H9 (cell line): ENCODE data around the gene IL1RAPL2. TPM values are rescaled to one million over a fixed set of nuclear protein-coding genes. Genes with fewer than 3 reads are reported as not detected.

Experiments
- DNase-seq: peaks from one replicate; pipeline ENCODE4 v3.0.0-alpha.2; 2017
- H2AFZ ChIP-seq: one replicate; pipeline ENCODE4 v1.6.1; 2013; ENCODE audit warnings: mild to moderate bottlenecking, low read length, control low read depth, moderate library complexity
- H2AK5ac ChIP-seq: 2 replicates; pipeline ENCODE4 v1.6.1; 2013; ENCODE audit warnings: low read length, control low read depth, mixed read lengths; ENCODE audit not compliant: insufficient read length
- H2BK120ac ChIP-seq: one replicate; pipeline ENCODE4 v1.6.1; 2013; ENCODE audit warnings: low read depth, mild to moderate bottlenecking, low read length, control low read depth, inconsistent platforms; ENCODE audit not compliant: poor library complexity, severe bottlenecking
- H2BK12ac ChIP-seq: 2 replicates; pipeline ENCODE4 v1.6.1; 2013; ENCODE audit warnings: low read length, control low read depth, mixed read lengths, low read depth; ENCODE audit not compliant: insufficient read length
- H2BK15ac ChIP-seq: 2 replicates; pipeline ENCODE4 v1.6.1; 2013; ENCODE audit warnings: low read depth, low read length, control low read depth
- H2BK20ac ChIP-seq: one replicate; pipeline ENCODE4 v1.6.1; 2013; ENCODE audit warnings: low read depth, mild to moderate bottlenecking, low read length, control low read depth, inconsistent platforms; ENCODE audit not compliant: poor library complexity, severe bottlenecking
- H2BK5ac ChIP-seq: 2 replicates; pipeline ENCODE4 v1.6.1; 2013; ENCODE audit warnings: low read length, control low read depth, mixed read lengths; ENCODE audit not compliant: insufficient read length
- H3K14ac ChIP-seq: 2 replicates; pipeline ENCODE4 v1.6.1; 2013; ENCODE audit warnings: low read length, control low read depth; ENCODE audit not compliant: insufficient read depth
- H3K18ac ChIP-seq: 2 replicates; pipeline ENCODE4 v1.6.1; 2013; ENCODE audit warnings: low read depth, mild to moderate bottlenecking, mixed read lengths, low read length, control low read depth; ENCODE audit not compliant: insufficient read length
- H3K23ac ChIP-seq: 2 replicates; pipeline ENCODE4 v1.6.1; 2013; ENCODE audit warnings: low read length, control low read depth, mixed read lengths, low read depth; ENCODE audit not compliant: insufficient read length
- H3K23me2 ChIP-seq: 2 replicates; pipeline ENCODE4 v1.6.1; 2013; ENCODE audit warnings: low read depth, mild to moderate bottlenecking, mixed read lengths, low read length, control low read depth; ENCODE audit not compliant: insufficient read length, poor library complexity, severe bottlenecking
- H3K27ac ChIP-seq: 2 replicates; pipeline ENCODE4 v1.5.1; 2013; ENCODE audit warnings: low read length, control low read depth, mixed read lengths, low read depth; ENCODE audit not compliant: insufficient read length
- H3K27me3 ChIP-seq: 2 replicates; pipeline ENCODE4 v1.6.1; 2013; ENCODE audit warnings: low read length, control low read depth, inconsistent platforms; ENCODE audit not compliant: insufficient read depth
- H3K4ac ChIP-seq: 2 replicates; pipeline ENCODE4 v1.6.1; 2013; ENCODE audit warnings: low read depth, mild to moderate bottlenecking, control low read depth, inconsistent platforms, low read length, moderate library complexity
- H3K4me1 ChIP-seq: 2 replicates; pipeline ENCODE4 v1.6.1; 2013; ENCODE audit warnings: low read length, control low read depth, inconsistent platforms; ENCODE audit not compliant: insufficient read depth
- H3K4me2 ChIP-seq: 2 replicates; pipeline ENCODE4 v1.6.1; 2013; ENCODE audit warnings: low read length, control low read depth, mixed read lengths; ENCODE audit not compliant: insufficient read length, insufficient read depth
- H3K56ac ChIP-seq: 2 replicates; pipeline ENCODE4 v1.6.1; 2013; ENCODE audit warnings: low read depth, mild to moderate bottlenecking, mixed read lengths, low read length, control low read depth; ENCODE audit not compliant: insufficient read length
- H3K79me1 ChIP-seq: 2 replicates; pipeline ENCODE4 v1.6.1; 2013; ENCODE audit warnings: low read depth, mild to moderate bottlenecking, moderate library complexity, low read length, control low read depth, inconsistent platforms; ENCODE audit not compliant: insufficient read depth, poor library complexity, severe bottlenecking
- H3K79me2 ChIP-seq: 2 replicates; pipeline ENCODE4 v1.6.1; 2013; ENCODE audit warnings: low read length, control low read depth, inconsistent platforms; ENCODE audit not compliant: insufficient read depth
- H3K9ac ChIP-seq: 2 replicates; pipeline ENCODE4 v1.6.1; 2013; ENCODE audit warnings: low read length, control low read depth, mixed read lengths; ENCODE audit not compliant: insufficient read length; ENCODE audit errors: extremely low read depth
- H3K9me3 ChIP-seq: one replicate; pipeline ENCODE4 v1.6.1; 2013; ENCODE audit warnings: low read depth, low read length, inconsistent platforms; ENCODE audit not compliant: control insufficient read depth
- H3T11ph ChIP-seq: one replicate; pipeline ENCODE4 v1.6.1; 2013; ENCODE audit warnings: mild to moderate bottlenecking, low read length, control low read depth, inconsistent platforms
- H4K20me1 ChIP-seq: one replicate; pipeline ENCODE4 v1.6.1; 2013; ENCODE audit not compliant: control insufficient read depth, insufficient read length, insufficient read depth
- H4K5ac ChIP-seq: 2 replicates; pipeline ENCODE4 v1.6.1; 2013; ENCODE audit warnings: low read depth, mild to moderate bottlenecking, mixed read lengths, low read length, control low read depth; ENCODE audit not compliant: insufficient read length
- H4K8ac ChIP-seq: replicated peaks from 2 replicates; pipeline ENCODE4 v1.6.1; 2013; ENCODE audit warnings: low read length, control low read depth, mixed read lengths, low read depth; ENCODE audit not compliant: insufficient read length
- H4K91ac ChIP-seq: 2 replicates; pipeline ENCODE4 v1.6.1; 2013; ENCODE audit warnings: low read depth, mild to moderate bottlenecking, moderate library complexity, mixed read lengths, low read length, control low read depth; ENCODE audit not compliant: insufficient read length
- H3K27ac Mint-ChIP-seq, 3 experiments: 2 replicates in 2 of 3; 3 replicates in 1 of 3; pipeline ENCODE4 v1.8.0; 2020 to 2021; ENCODE audit warnings: mixed read lengths in 3 of 3, mild to moderate bottlenecking in 1 of 3, moderate library complexity in 1 of 3
- H3K27me3 Mint-ChIP-seq: 2 replicates; pipeline ENCODE4 v1.8.0; 2021; ENCODE audit warnings: low read depth, mild to moderate bottlenecking, moderate library complexity, mixed read lengths
- H3K36me3 Mint-ChIP-seq, 3 experiments: 2 replicates in 2 of 3; 3 replicates in 1 of 3; pipeline ENCODE4 v1.8.0; 2020 to 2021; ENCODE audit warnings: low read depth in 3 of 3, mixed read lengths in 3 of 3; ENCODE audit not compliant: insufficient read depth in 1 of 3
- H3K4me1 Mint-ChIP-seq, 2 experiments: 2 replicates each; pipeline ENCODE4 v1.8.0; 2020; ENCODE audit warnings: mixed read lengths in 2 of 2
- H3K4me3 Mint-ChIP-seq, 2 experiments: 2 replicates in 1 of 2; 3 replicates in 1 of 2; pipeline ENCODE4 v1.8.0; 2020 to 2021; ENCODE audit warnings: mild to moderate bottlenecking in 2 of 2, mixed read lengths in 2 of 2, moderate library complexity in 1 of 2
- H3K9me3 Mint-ChIP-seq, 2 experiments: 2 replicates in 1 of 2; 3 replicates in 1 of 2; pipeline ENCODE4 v1.8.0; 2020; ENCODE audit warnings: mild to moderate bottlenecking in 2 of 2, mixed read lengths in 2 of 2, moderate library complexity in 1 of 2
- CTCF ChIP-seq: fragments of 200-600 bp; sonication (generic); conservative IDR thresholded peaks from 3 replicates; pipeline ENCODE4 v1.8.0; 2021; ENCODE audit warnings: antibody characterized with exemption, mild to moderate bottlenecking
- WGBS: extraction: QIAGEN DNeasy Blood & Tissue Kit; methylation state at CpG from one replicate; pipeline ENCODE4 v1.1.7; 2013; ENCODE audit warnings: missing lambda C conversion rate, low lambda C conversion rate, mixed read lengths; ENCODE audit not compliant: insufficient read length; ENCODE audit errors: extremely low coverage; 5-methylcytosine and 5-hydroxymethylcytosine counted together
- total RNA-seq: library from RNA; stranded (reverse); gene quantifications from 2 replicates; pipeline ENCODE4 v1.2.1, GENCODE V29; 2021

IL1RAPL2 gene
- total RNA-seq, 1 experiment from 2014 or later = not detected

- no peak overlapping the region for H4K5ac ChIP-seq
- H3T11ph ChIP-seq = no peak overlapping the region
- H4K91ac ChIP-seq = no peak overlapping the region
- no peak overlapping the region for H2BK20ac ChIP-seq
- no peak overlapping the region for H3K27ac Mint-ChIP-seq
- no peaks in the 10 kb centered on the region for H4K20me1 ChIP-seq
- no peaks in the 10 kb centered on the region for H3K23me2 ChIP-seq
- H3K4me1 ChIP-seq = no peaks in the 10 kb centered on the region; the same call in 1 of the 2 replicates
- H3K79me1 ChIP-seq = no peaks in the 10 kb centered on the region
- no peak overlapping the region for H3K4me3 Mint-ChIP-seq
- no peak overlapping the region for H3K27ac ChIP-seq
- no peaks in the 10 kb centered on the region for H3K27me3 Mint-ChIP-seq
- H2AK5ac ChIP-seq = no peak overlapping the region
- H3K4ac ChIP-seq = no peak overlapping the region
- no peak for TF ChIP-seq CTCF
- H3K9me3 ChIP-seq = no peaks in the 10 kb centered on the region
- H3K9me3 Mint-ChIP-seq = peaks cover 0 to 16% of the 10 kb centered on the region in 2 experiments; a peak in 2 of 5 replicates
- no peak overlapping the region for H2BK5ac ChIP-seq
- H3K14ac ChIP-seq = no peak overlapping the region
- H3K23ac ChIP-seq = no peak overlapping the region
- H2BK15ac ChIP-seq = no peak overlapping the region
- no peak for DNase-seq
- H3K9ac ChIP-seq = no peak overlapping the region
- no peak overlapping the region for H4K8ac ChIP-seq
- no peaks in the 10 kb centered on the region for H3K79me2 ChIP-seq
- WGBS = no CpG with 5 or more reads among the region's 2 CpGs
- no peak overlapping the region for H2BK120ac ChIP-seq
- no peaks in the 10 kb centered on the region for H3K27me3 ChIP-seq
- peaks cover 2 to 3% of the 10 kb centered on the region in 2 experiments for H3K4me1 Mint-ChIP-seq
- H3K56ac ChIP-seq = no peak overlapping the region
- H3K18ac ChIP-seq = no peak overlapping the region
- H3K36me3 Mint-ChIP-seq = 0 out of 7 replicates have a peak, but pooled peaks cover 0 to 2% (median 0%) of the 10 kb centered on the region in 3 experiments
- H2BK12ac ChIP-seq = no peak overlapping the region
- no peak overlapping the region for H2AFZ ChIP-seq
- H3K4me2 ChIP-seq = no peak overlapping the region
Measured at GRCh38 chrX:105464618-105465017, 898.6 kb downstream of the IL1RAPL2 start.
